Neutrophil (primary cell): Measurements from ENCODE around the gene CBX7.

ENCODE experiments used
- H3K27ac ChIP-seq: fragments of 200-600 bp; sonication (generic); 2 replicates; pipeline ENCODE4 v1.5.1; 2016; ENCODE audit warnings: mild to moderate bottlenecking, moderate library complexity
- H3K27me3 ChIP-seq: fragments of 200-600 bp; sonication (generic); 2 replicates; pipeline ENCODE4 v1.6.0; 2016; ENCODE audit warnings: mild to moderate bottlenecking
- H3K36me3 ChIP-seq: fragments of 200-600 bp; sonication (generic); 2 replicates; pipeline ENCODE4 v1.5.1; 2017
- H3K4me1 ChIP-seq, 2 experiments: fragments of 200-600 bp in 1 of 2; sonication (generic) in 1 of 2; 1 replicate in 1 of 2; 2 replicates in 1 of 2; pipeline versions ENCODE4 v1.5.1 to v1.6.1; 2013 to 2016; ENCODE audit warnings: low read depth in 1 of 2, low read length in 1 of 2, mild to moderate bottlenecking in 1 of 2, moderate library complexity in 1 of 2; ENCODE audit not compliant: control insufficient read depth in 1 of 2, insufficient read depth in 1 of 2
- H3K4me3 ChIP-seq, 2 experiments: fragments of 200-600 bp in 1 of 2; sonication (generic) in 1 of 2; 1 replicate in 1 of 2; 2 replicates in 1 of 2; pipeline ENCODE4 v1.5.1; 2013 to 2016; ENCODE audit warnings: low read depth in 1 of 2, low read length in 1 of 2, mild to moderate bottlenecking in 1 of 2, moderate library complexity in 1 of 2
- H3K9me3 ChIP-seq: fragments of 200-600 bp; sonication (generic); 2 replicates; pipeline ENCODE4 v1.5.1; 2016
- CTCF ChIP-seq: fragments of 200-600 bp; sonication (generic); IDR thresholded peaks from 2 replicates; pipeline ENCODE4 v1.5.1; 2016; ENCODE audit warnings: antibody characterized with exemption

CBX7 gene

GRCh38 chr22:39184586-39185577, 32.4 kb upstream of the CBX7 start:
- no peak overlapping the region for H3K27ac ChIP-seq
- H3K36me3 ChIP-seq, result no peaks in the 10 kb centered on the region

GRCh38 chr22:39183991-39184585, 31.6 kb upstream of the CBX7 start:
- no peaks in the 10 kb centered on the region for H3K36me3 ChIP-seq
- peaks cover 27% of the 10 kb centered on the region for H3K27me3 ChIP-seq
- H3K4me3 ChIP-seq, result no peak overlapping the region
- H3K9me3 ChIP-seq, result no peaks in the 10 kb centered on the region
- peaks cover 10 to 14% of the 10 kb centered on the region in 2 experiments for H3K4me1 ChIP-seq
- no peak overlapping the region for H3K27ac ChIP-seq
- no peak for TF ChIP-seq CTCF

More at GRCh38 chr22:39184586-39185577, 32.4 kb upstream of the CBX7 start:
- Histone ChIP-seq H3K4me3 (no peak overlapping the region), H3K4me1 (peaks cover 10 to 14% of the 10 kb centered on the region in 2 experiments), H3K9me3 (no peaks in the 10 kb centered on the region), H3K27me3 (peaks cover 35% of the 10 kb centered on the region)
- no peak for TF ChIP-seq CTCF

GRCh38 chr22:39182478-39183030, 30.1 kb upstream of the CBX7 start:
- Histone ChIP-seq H3K36me3 (no peaks in the 10 kb centered on the region), H3K4me3 (no peak overlapping the region), H3K27me3 (peaks cover 25% of the 10 kb centered on the region), H3K9me3 (no peaks in the 10 kb centered on the region), H3K27ac (no peak overlapping the region), H3K4me1 (peaks cover 10 to 14% of the 10 kb centered on the region in 2 experiments)
- TF ChIP-seq CTCF, result no peak

- H3K27ac ChIP-seq, result no peak overlapping the region
These were observed 29.3 kb upstream of the CBX7 start for GRCh38 chr22:39181778-39182177.

More at GRCh38 chr22:39181778-39182177, 29.3 kb upstream of the CBX7 start:
- peaks cover 10 to 14% of the 10 kb centered on the region in 2 experiments for H3K4me1 ChIP-seq
- H3K9me3 ChIP-seq, result no peaks in the 10 kb centered on the region
- no peak for TF ChIP-seq CTCF
- no peak overlapping the region for H3K4me3 ChIP-seq
- H3K27me3 ChIP-seq, result peaks cover 18% of the 10 kb centered on the region
- H3K36me3 ChIP-seq, result no peaks in the 10 kb centered on the region
